Spleen (tissue), 7 donors: Measurements from ENCODE around the gene FAM227A.

Experiments
- CTCF ChIP-seq, 11 experiments: fragments of 200-600 bp in 7 of 11; fragments of 450-650 bp in 4 of 11; sonication (generic) in 4 of 11; IDR thresholded peaks in 8 of 11; conservative IDR thresholded peaks in 3 of 11; 1 replicate in 7 of 11; 2 replicates in 4 of 11; pipeline versions ENCODE4 v1.4.0 to v1.8.0; 2016 to 2021; ENCODE audit warnings: antibody characterized with exemption in 11 of 11, inconsistent platforms in 4 of 11, mild to moderate bottlenecking in 1 of 11
- POLR2AphosphoS5 ChIP-seq, 3 donors: sonication (generic); formaldehyde crosslinking; IDR thresholded peaks; one replicate each; pipeline ENCODE4 v1.5.1; 2017; ENCODE audit warnings: antibody characterized with exemption in 3 of 3
- donor health status: DM: no; HTN: no; CAD: no; lungs with moderate emphysema.
- donor health status: DM: no; HTN: no; CAD: no.
- donor health status: DM: no; HTN: no; CAD: no.

- TF ChIP-seq POLR2AphosphoS5 (IDR thresholded peaks at IDR 0.05): peak; percentile 92 to 96 (median 95)
- TF ChIP-seq CTCF (IDR thresholded peaks at IDR 0.05 in 8 of 11, conservative IDR thresholded peaks at IDR 0.05 in 3 of 11): peak in 8 of 11 experiments; percentile 40 to 75 (median 54)
Observed at GRCh38 chr22:38681582-38682335, 25.6 kb upstream of the FAM227A start, which contains the start of gene TOMM22.
